ENCODE results near the gene PDE8B. TPM values are rescaled to one million over a fixed set of nuclear protein-coding genes. Genes with fewer than 3 reads are reported as not detected.
A peak's percentile ranks its signal among the peaks of the same experiment; 100 is the strongest.

PDE8B gene
- total and polyA plus RNA-seq, 8 donors: 2.9 to 11.9 (median 6.9) TPM

DNA sequence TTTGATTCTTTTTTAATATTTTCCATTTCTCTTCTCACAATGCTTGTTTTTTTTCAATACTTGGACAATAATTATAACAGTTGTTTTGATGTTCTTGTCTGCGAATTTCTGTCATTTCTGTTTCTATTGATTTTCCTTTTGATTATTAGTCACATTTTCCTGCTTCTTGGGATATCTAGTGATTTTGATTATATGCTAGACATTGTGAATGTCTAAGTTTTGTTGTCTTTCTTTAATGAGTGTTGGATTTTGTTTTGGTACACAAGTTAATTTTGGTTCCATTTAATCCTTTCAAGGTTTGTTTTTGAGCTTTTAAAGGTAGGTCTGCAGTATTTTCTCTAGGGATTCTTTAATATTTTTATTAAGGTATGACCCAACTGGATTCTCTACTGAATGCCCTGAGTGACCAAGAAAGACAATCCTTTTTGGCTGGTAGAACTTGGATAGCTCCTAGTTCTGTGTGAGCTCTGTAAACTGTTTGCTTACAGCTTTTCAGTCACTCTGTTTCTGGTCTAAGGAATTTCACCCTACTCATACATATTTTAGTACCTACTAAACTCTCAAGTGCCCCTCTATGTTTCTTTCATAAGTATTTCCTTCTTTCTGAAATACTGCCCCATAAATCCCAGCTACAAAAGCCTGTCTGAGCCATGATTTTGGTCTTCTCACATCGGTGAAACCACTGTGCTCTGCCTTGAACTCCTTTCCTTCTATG lies 12.5 kb upstream of the PDE8B start:
- intact Hi-C loops (cut with DNase I): no loop called here
- ATAC-seq: no peak
- no peaks in the 10 kb centered on the region for H3K36me3 ChIP-seq
- 45 to 62% methylated on average over 2 of the region's 2 CpGs for WGBS, 2 donors
- H3K27ac ChIP-seq: no peak overlapping the region
- no peaks in the 10 kb centered on the region for H3K27me3 ChIP-seq
- H3K9me3 ChIP-seq: no peaks in the 10 kb centered on the region
- no peaks in the 10 kb centered on the region for H3K4me1 ChIP-seq
- TF ChIP-seq, protein P1, sequence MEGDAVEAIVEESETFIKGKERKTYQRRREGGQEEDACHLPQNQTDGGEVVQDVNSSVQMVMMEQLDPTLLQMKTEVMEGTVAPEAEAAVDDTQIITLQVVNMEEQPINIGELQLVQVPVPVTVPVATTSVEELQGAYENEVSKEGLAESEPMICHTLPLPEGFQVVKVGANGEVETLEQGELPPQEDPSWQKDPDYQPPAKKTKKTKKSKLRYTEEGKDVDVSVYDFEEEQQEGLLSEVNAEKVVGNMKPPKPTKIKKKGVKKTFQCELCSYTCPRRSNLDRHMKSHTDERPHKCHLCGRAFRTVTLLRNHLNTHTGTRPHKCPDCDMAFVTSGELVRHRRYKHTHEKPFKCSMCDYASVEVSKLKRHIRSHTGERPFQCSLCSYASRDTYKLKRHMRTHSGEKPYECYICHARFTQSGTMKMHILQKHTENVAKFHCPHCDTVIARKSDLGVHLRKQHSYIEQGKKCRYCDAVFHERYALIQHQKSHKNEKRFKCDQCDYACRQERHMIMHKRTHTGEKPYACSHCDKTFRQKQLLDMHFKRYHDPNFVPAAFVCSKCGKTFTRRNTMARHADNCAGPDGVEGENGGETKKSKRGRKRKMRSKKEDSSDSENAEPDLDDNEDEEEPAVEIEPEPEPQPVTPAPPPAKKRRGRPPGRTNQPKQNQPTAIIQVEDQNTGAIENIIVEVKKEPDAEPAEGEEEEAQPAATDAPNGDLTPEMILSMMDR (IDR thresholded peaks at IDR 0.05): no peak
- FAIRE-seq: no peak
- no peak for DNase-seq
- H3K4me3 ChIP-seq: no peak overlapping the region

DNA sequence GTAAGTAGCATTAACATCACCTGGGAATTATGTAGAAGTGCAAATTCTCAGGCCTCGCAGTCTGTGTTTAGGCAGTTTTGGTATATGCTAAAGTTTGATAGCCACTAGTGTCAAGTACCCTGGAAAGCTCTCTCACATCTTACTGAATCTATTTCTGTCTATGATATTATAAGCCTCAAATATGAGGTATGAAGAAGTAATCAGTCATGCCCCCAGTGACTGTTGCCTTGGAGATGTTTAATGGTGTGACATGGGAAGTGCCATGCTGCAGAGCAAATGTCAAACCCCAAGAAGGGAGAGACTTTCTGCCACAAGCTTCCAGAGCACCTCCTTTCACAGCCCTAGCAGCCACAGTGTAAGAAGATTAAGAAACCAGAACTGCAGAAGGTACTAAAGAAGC lies 9.8 kb upstream of the PDE8B start:
- TF ChIP-seq, protein P1 (IDR thresholded peaks at IDR 0.05): no peak
- peak in 3 of 4 donors; percentile 18 to 51 (median 31) for ATAC-seq
- DNase-seq: no peak
- no peaks in the 10 kb centered on the region for H3K27me3 ChIP-seq
- no peaks in the 10 kb centered on the region for H3K4me1 ChIP-seq
- FAIRE-seq: no peak
- intact Hi-C loops (cut with DNase I): no loop called here
- H3K27ac ChIP-seq: no peak overlapping the region
- whole genome bisulfite sequencing, 2 donors: 94 to 96% methylated on average over 1 of the region's 1 CpG
- H3K4me3 ChIP-seq: no peak overlapping the region
- H3K9me3 ChIP-seq: no peaks in the 10 kb centered on the region
- no peaks in the 10 kb centered on the region for H3K36me3 ChIP-seq

DNA sequence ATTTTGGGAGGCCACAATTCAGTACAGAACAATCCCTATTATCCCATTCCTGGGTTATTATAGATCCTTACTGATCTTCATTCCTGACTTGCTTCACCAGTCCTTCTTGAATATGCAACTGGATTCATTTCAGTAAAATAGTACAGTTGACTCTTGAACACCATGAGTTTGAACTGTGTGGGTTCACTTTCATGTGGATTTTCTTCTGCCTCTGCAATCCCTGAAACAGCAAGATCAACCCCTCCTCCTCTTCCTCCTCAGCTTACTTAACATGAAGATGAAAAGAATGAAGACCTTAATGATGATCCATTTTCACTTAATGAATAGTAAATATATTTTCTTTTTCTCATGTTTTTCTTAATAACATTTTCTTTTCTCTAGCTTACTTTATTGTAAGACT lies 8.3 kb upstream of the PDE8B start:
- DNase-seq: no peak
- FAIRE-seq: no peak
- TF ChIP-seq, protein P1 (IDR thresholded peaks at IDR 0.05): no peak
- intact Hi-C loops (cut with DNase I): no loop called here
- no peak overlapping the region for H3K4me3 ChIP-seq
- no peak for ATAC-seq
- no peaks in the 10 kb centered on the region for H3K9me3 ChIP-seq
- no peaks in the 10 kb centered on the region for H3K4me1 ChIP-seq
- H3K36me3 ChIP-seq: no peaks in the 10 kb centered on the region
- no peak overlapping the region for H3K27ac ChIP-seq
- no peaks in the 10 kb centered on the region for H3K27me3 ChIP-seq

DNA sequence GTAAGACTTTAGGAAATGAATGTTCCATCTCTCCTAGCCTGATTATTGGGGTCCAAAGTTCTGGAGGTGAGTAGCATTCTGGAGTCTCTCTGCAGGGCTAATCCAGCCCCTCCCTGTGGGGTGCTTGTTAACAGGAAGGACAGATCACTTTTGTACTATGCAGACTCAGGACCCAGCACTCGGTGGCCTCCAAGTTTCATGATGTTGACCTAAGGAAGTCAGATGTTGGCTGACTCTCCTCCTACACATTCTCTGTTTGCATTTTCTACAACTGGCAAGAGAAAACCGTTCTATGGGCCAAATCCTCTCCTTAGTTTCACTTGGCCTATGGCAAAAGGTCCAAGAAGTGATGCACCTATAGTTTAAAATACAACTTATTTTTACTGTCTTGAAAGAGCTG lies 5.5 kb upstream of the PDE8B start:
- H3K4me1 ChIP-seq: no peaks in the 10 kb centered on the region
- WGBS, 2 donors: 29 to 35% methylated on average over 2 of the region's 2 CpGs

More for the DNA sequence above, 5.5 kb upstream of the PDE8B start:
- no peaks in the 10 kb centered on the region for H3K9me3 ChIP-seq
- H3K36me3 ChIP-seq: no peaks in the 10 kb centered on the region
- TF ChIP-seq, protein P1 (IDR thresholded peaks at IDR 0.05): no peak
- H3K27ac ChIP-seq: no peak overlapping the region
- no peak overlapping the region for H3K4me3 ChIP-seq
- FAIRE-seq (no peak), DNase-seq (no peak), ATAC-seq (no peak)
- H3K27me3 ChIP-seq: no peaks in the 10 kb centered on the region
- intact Hi-C loops (cut with DNase I): no loop called here

Measured in pancreas (tissue), 10 donors.